Measurements from ENCODE around the gene GTF2A1L.

The GTF2A1L gene

GRCh38 chr2:48578313-48578712 is 39.3 kb upstream of the GTF2A1L start:
- in situ Hi-C loops (cut with HindIII; ENCODE audit: low pct_ligation_motif_present, low sequenced_read_pairs) = no loop called here

DNA sequence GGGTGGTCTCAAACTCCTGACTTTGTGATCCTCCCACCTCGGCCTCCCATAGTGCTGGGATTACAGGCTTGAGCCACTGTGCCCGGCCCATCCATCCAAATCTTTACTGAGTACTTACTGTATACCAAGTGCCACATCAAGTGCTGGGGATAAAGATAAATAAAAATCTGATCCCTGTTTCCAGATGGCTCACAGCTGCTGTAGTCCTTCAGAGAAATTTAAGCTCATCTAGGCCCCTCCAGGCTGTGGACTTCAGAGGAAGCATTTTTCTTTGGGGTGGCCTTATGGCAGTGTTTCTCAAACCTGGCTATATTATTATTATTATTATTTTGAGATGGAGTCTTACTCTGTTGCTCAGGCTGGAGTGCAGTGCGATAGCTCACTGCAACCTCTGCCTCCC is 33.7 kb upstream of the GTF2A1L start:
- no peaks in the 10 kb centered on the region for H3K36me3 ChIP-seq (replicated peaks)
- in situ Hi-C loops (cut with HindIII; ENCODE audit: low pct_ligation_motif_present, low sequenced_read_pairs) = no loop called here
- H3K4me3 ChIP-seq (ENCODE audit: low read depth, low read length) = no peak overlapping the region
- DNase-seq = no peak
- H3K27ac ChIP-seq = no peak overlapping the region
- no peaks in the 10 kb centered on the region for H3K27me3 ChIP-seq (replicated peaks)
- TF ChIP-seq CTCF (IDR thresholded peaks at IDR 0.05; ENCODE audit: low read depth, low read length, missing control alignments) = no peak

More at GRCh38 chr2:48578313-48578712, 39.3 kb upstream of the GTF2A1L start:
- no peaks in the 10 kb centered on the region for H3K27me3 ChIP-seq (replicated peaks)
- no peak for TF ChIP-seq CTCF (IDR thresholded peaks at IDR 0.05; ENCODE audit: low read depth, low read length, missing control alignments)
- H3K4me3 ChIP-seq (ENCODE audit: low read depth, low read length) = no peak overlapping the region
- no peak overlapping the region for H3K27ac ChIP-seq
- H3K36me3 ChIP-seq (replicated peaks) = no peaks in the 10 kb centered on the region
- DNase-seq = no peak

GRCh38 chr2:48584551-48584950 is 33.1 kb upstream of the GTF2A1L start:
- in situ Hi-C loops (cut with HindIII; ENCODE audit: low pct_ligation_motif_present, low sequenced_read_pairs) = no loop called here
- Histone ChIP-seq H3K27me3 (replicated peaks) (no peaks in the 10 kb centered on the region), H3K36me3 (replicated peaks) (no peaks in the 10 kb centered on the region), H3K27ac (no peak overlapping the region), H3K4me3 (ENCODE audit: low read depth, low read length) (no peak overlapping the region)
- no peak for DNase-seq
- no peak for TF ChIP-seq CTCF (IDR thresholded peaks at IDR 0.05; ENCODE audit: low read depth, low read length, missing control alignments)

GRCh38 chr2:48586433-48586832 is 31.2 kb upstream of the GTF2A1L start:
- Histone ChIP-seq H3K27ac (no peak overlapping the region), H3K4me3 (ENCODE audit: low read depth, low read length) (no peak overlapping the region), H3K27me3 (replicated peaks) (no peaks in the 10 kb centered on the region), H3K36me3 (replicated peaks) (no peaks in the 10 kb centered on the region)
- in situ Hi-C loops (cut with HindIII; ENCODE audit: low pct_ligation_motif_present, low sequenced_read_pairs) = no loop called here
- TF ChIP-seq CTCF (IDR thresholded peaks at IDR 0.05; ENCODE audit: low read depth, low read length, missing control alignments) = no peak
- DNase-seq = no peak

GRCh38 chr2:48587560-48587959 is 30.1 kb upstream of the GTF2A1L start:
- in situ Hi-C loops (cut with HindIII; ENCODE audit: low pct_ligation_motif_present, low sequenced_read_pairs) = no loop called here

More at GRCh38 chr2:48587560-48587959, 30.1 kb upstream of the GTF2A1L start:
- Histone ChIP-seq H3K27ac (no peak overlapping the region), H3K36me3 (replicated peaks) (no peaks in the 10 kb centered on the region), H3K27me3 (replicated peaks) (no peaks in the 10 kb centered on the region), H3K4me3 (ENCODE audit: low read depth, low read length) (no peak overlapping the region)
- no peak for DNase-seq
- TF ChIP-seq CTCF (IDR thresholded peaks at IDR 0.05; ENCODE audit: low read depth, low read length, missing control alignments) = no peak

All from brain microvascular endothelial cell (primary cell).